HepG2 (cell line): ENCODE results near the gene PRR29. TPM values are rescaled to one million over a fixed set of nuclear protein-coding genes. Genes with fewer than 3 reads are reported as not detected.

ENCODE experiments used
- AKNA ChIP-seq: sonication (generic); formaldehyde crosslinking; IDR thresholded peaks from 2 replicates; pipeline ENCODE4 v1.4.0; 2020; ENCODE audit warnings: missing genetic modification reagents, borderline replicate concordance
- BORCS8-MEF2B ChIP-seq: sonication (generic); formaldehyde crosslinking; IDR thresholded peaks from 2 replicates; pipeline ENCODE4 v1.8.0; 2022; ENCODE audit warnings: mild to moderate bottlenecking, missing genetic modification reagents
- CAMTA2 ChIP-seq: sonication (generic); formaldehyde crosslinking; IDR thresholded peaks from 2 replicates; pipeline ENCODE4 v1.4.0; 2020; ENCODE audit warnings: mild to moderate bottlenecking, missing genetic modification reagents, borderline replicate concordance
- EP300 ChIP-seq, 3 experiments: sonication (generic) in 1 of 3; formaldehyde crosslinking in 1 of 3; IDR thresholded peaks; 2 replicates each; pipeline versions ENCODE4 v1.5.1 to v1.6.1; 2011 to 2020; ENCODE audit warnings: low read depth in 2 of 3, low read length in 2 of 3, borderline replicate concordance in 1 of 3, improper control_type of control experiment in 1 of 3, mild to moderate bottlenecking in 1 of 3, missing genetic modification reagents in 1 of 3, moderate library complexity in 1 of 3
- GFI1 ChIP-seq: sonication (generic); formaldehyde crosslinking; IDR thresholded peaks from 2 replicates; pipeline ENCODE4 v1.5.0; 2020; ENCODE audit warnings: missing genetic modification reagents, mild to moderate bottlenecking, borderline replicate concordance
- HDAC2 ChIP-seq: sonication (generic); formaldehyde crosslinking; IDR thresholded peaks from 2 replicates; pipeline ENCODE4 v1.4.0; 2020; ENCODE audit warnings: missing genetic modification reagents
- HHEX ChIP-seq: IDR thresholded peaks from 2 replicates; pipeline ENCODE4 v1.6.1; 2016; ENCODE audit warnings: control low read depth
- HOXA5 ChIP-seq: sonication (generic); formaldehyde crosslinking; IDR thresholded peaks from 2 replicates; pipeline ENCODE4 v1.4.0; 2020; ENCODE audit warnings: missing genetic modification reagents
- HOXD1 ChIP-seq: sonication (generic); formaldehyde crosslinking; IDR thresholded peaks from 2 replicates; pipeline ENCODE4 v1.5.0; 2020; ENCODE audit warnings: missing genetic modification reagents
- JUNB ChIP-seq: sonication (generic); formaldehyde crosslinking; IDR thresholded peaks from 2 replicates; pipeline ENCODE4 v1.8.0; 2022; ENCODE audit warnings: missing genetic modification reagents, mild to moderate bottlenecking, borderline replicate concordance
- KAT8 ChIP-seq: IDR thresholded peaks from 2 replicates; pipeline ENCODE4 v1.6.1; 2016; ENCODE audit warnings: missing genetic modification reagents, missing compliant biosample characterization
- NONO ChIP-seq, 2 experiments: fragments of 450-650 bp in 1 of 2; sonication (generic) in 1 of 2; formaldehyde crosslinking in 1 of 2; IDR thresholded peaks in 1 of 2; conservative IDR thresholded peaks in 1 of 2; 2 replicates each; pipeline versions ENCODE4 v1.6.1 to v1.8.0; 2017 to 2022; ENCODE audit warnings: mild to moderate bottlenecking in 1 of 2, missing genetic modification reagents in 1 of 2, moderate library complexity in 1 of 2
- NR2F6 ChIP-seq, 2 experiments: IDR thresholded peaks; 2 replicates each; pipeline ENCODE4 v1.6.1; 2016; ENCODE audit warnings: antibody characterized with exemption in 1 of 2, mild to moderate bottlenecking in 1 of 2
- PHB2 ChIP-seq: fragments of 450-650 bp; IDR thresholded peaks from 2 replicates; pipeline ENCODE4 v1.6.1; 2018; ENCODE audit not compliant: partially characterized antibody
- RXRA ChIP-seq: sonication (generic); formaldehyde crosslinking; IDR thresholded peaks from 2 replicates; pipeline ENCODE4 v1.5.1; 2020; ENCODE audit warnings: missing genetic modification reagents
- SALL2 ChIP-seq: sonication (generic); formaldehyde crosslinking; IDR thresholded peaks from 2 replicates; pipeline ENCODE4 v1.8.1; 2023; ENCODE audit warnings: mild to moderate bottlenecking, missing genetic modification reagents, inconsistent platforms
- SIN3A ChIP-seq: IDR thresholded peaks from 2 replicates; pipeline ENCODE4 v1.6.1; 2011; ENCODE audit warnings: low read depth, mild to moderate bottlenecking, control low read depth, low read length, borderline replicate concordance
- ZC3H13 ChIP-seq: sonication (generic); formaldehyde crosslinking; IDR thresholded peaks from 2 replicates; pipeline ENCODE4 v1.8.1; 2023; ENCODE audit warnings: mild to moderate bottlenecking, missing genetic modification reagents, moderate library complexity
- ZNF17 ChIP-seq: sonication (generic); formaldehyde crosslinking; IDR thresholded peaks from 2 replicates; pipeline ENCODE4 v1.5.0; 2020; ENCODE audit warnings: mild to moderate bottlenecking, missing genetic modification reagents
- ZNF710 ChIP-seq: sonication (generic); formaldehyde crosslinking; IDR thresholded peaks from 2 replicates; pipeline ENCODE4 v1.5.0; 2020; ENCODE audit warnings: mild to moderate bottlenecking, missing genetic modification reagents, borderline replicate concordance
- ZNF747 ChIP-seq: sonication (generic); formaldehyde crosslinking; IDR thresholded peaks from 2 replicates; pipeline ENCODE4 v1.8.1; 2023; ENCODE audit warnings: missing genetic modification reagents, mild to moderate bottlenecking, borderline replicate concordance
- polyA plus RNA-seq, 8 experiments: library from polyadenylated mRNA; depleted of rRNA in 3 of 8; stranded (reverse) in 7 of 8; unstranded in 1 of 8; fragments of >200 nt; fragmentation: Illumina TruSeq in 4 of 8; extraction: Trizol in 4 of 8; gene quantifications; 2 replicates each; pipeline versions ENCODE4 v1.2.1 to v1.2.3, GENCODE V29; 2011 to 2016; ENCODE audit warnings: low read depth in 4 of 8, missing spikeins in 1 of 8, mixed read lengths in 1 of 8; ENCODE audit not compliant: insufficient read depth in 1 of 8
- total RNA-seq, 5 experiments: library from RNA; depleted of rRNA; stranded (reverse); fragments of >200 nt; fragmentation: Illumina TruSeq; extraction: Trizol; gene quantifications; 2 replicates each; pipeline ENCODE4 v1.2.3, GENCODE V29; 2016; ENCODE audit warnings: low read depth in 1 of 5
- TF ChIP-seq, protein P1 (sequence below): sonication (generic); formaldehyde crosslinking; IDR thresholded peaks from 2 replicates; pipeline ENCODE4 v1.8.1; 2023; ENCODE audit warnings: mild to moderate bottlenecking, inconsistent platforms, moderate library complexity, missing genetic modification reagents, borderline replicate concordance

PRR29 gene
- total and polyA plus RNA-seq, 2 of the 13 experiments (the other 11 are each of a cell fraction or from before 2014, with no cell fraction given) = 0.07 to 0.20 TPM

GRCh38 chr17:63962298-63962744 is 35.8 kb upstream of the PRR29 start (continued):
- no peak for TF ChIP-seq NONO (IDR thresholded peaks at IDR 0.05)
- peak; percentile 54; the same call in 1 of the 2 replicates for TF ChIP-seq NONO (CRISPR knock-in tag; conservative IDR thresholded peaks at IDR 0.05)
- TF ChIP-seq HOXD1 (CRISPR knock-in tag) = no peak
- peak; percentile 37; the same call in 1 of the 2 replicates for TF ChIP-seq NR2F6 (IDR thresholded peaks at IDR 0.05)
- TF ChIP-seq NR2F6 (CRISPR knock-in tag; IDR thresholded peaks at IDR 0.05) = peak; percentile 65
- 0 out of 2 replicates have a peak, but pooled peaks have one; percentile 17 for TF ChIP-seq KAT8
- peak; percentile 73 for TF ChIP-seq HHEX
- no peak for TF ChIP-seq ZNF747 (CRISPR knock-in tag)
- no peak for TF ChIP-seq PHB2
- no peak for TF ChIP-seq ZNF17 (CRISPR knock-in tag)
- peak; percentile 86 for TF ChIP-seq RXRA
- TF ChIP-seq SIN3A = no peak
- TF ChIP-seq EP300 (IDR thresholded peaks at IDR 0.05; ENCODE audit: low read depth in 2 of 2, low read length in 2 of 2) = 0 out of 4 replicates have a peak, but pooled peaks of 1 of the 2 experiments have one; percentile 30
- TF ChIP-seq EP300 (CRISPR knock-in tag; IDR thresholded peaks at IDR 0.05; ENCODE audit: borderline replicate concordance) = no peak
- TF ChIP-seq ZC3H13 (CRISPR knock-in tag) = no peak
- TF ChIP-seq CAMTA2 = peak; percentile 15; the same call in 1 of the 2 replicates
- TF ChIP-seq HOXA5 (CRISPR knock-in tag) = no peak
- no peak for TF ChIP-seq ZNF710 (CRISPR knock-in tag)
- TF ChIP-seq HDAC2 = peak; percentile 71; the same call in 1 of the 2 replicates
- TF ChIP-seq, protein P1, sequence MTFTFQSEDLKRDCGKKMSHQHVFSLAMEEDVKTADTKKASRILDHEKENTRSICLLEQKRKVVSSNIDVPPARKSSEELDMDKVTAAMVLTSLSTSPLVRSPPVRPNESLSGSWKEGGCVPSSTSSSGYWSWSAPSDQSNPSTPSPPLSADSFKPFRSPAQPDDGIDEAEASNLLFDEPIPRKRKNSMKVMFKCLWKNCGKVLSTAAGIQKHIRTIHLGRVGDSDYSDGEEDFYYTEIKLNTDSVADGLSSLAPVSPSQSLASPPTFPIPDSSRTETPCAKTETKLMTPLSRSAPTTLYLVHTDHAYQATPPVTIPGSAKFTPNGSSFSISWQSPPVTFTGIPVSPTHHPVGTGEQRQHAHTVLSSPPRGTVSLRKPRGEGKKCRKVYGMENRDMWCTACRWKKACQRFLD = no peak
- TF ChIP-seq SALL2 (CRISPR knock-in tag) = no peak
- peak; percentile 75 for TF ChIP-seq JUNB (CRISPR knock-in tag)
- TF ChIP-seq BORCS8-MEF2B (CRISPR knock-in tag) = no peak
- no peak for TF ChIP-seq AKNA (CRISPR knock-in tag)
- TF ChIP-seq GFI1 (CRISPR knock-in tag) = peak; percentile 99
